Activated CD4-positive, alpha-beta T cell treated with anti-CD3 and anti-CD28 coated beads, Interleukin-2, amount 10 ng/mL, durations not matched to agents 24 days and 14 days (primary cell): ENCODE data around the gene MPST. TPM values are rescaled to one million over a fixed set of nuclear protein-coding genes. Genes with fewer than 3 reads are reported as not detected.

Experiments
- DNase-seq: peaks from one replicate; pipeline ENCODE4 v3.0.0; 2022
- H3K27ac Mint-ChIP-seq: one replicate; pipeline ENCODE4 v1.8.0; 2022; ENCODE audit warnings: mild to moderate bottlenecking, mixed read lengths
- H3K27me3 Mint-ChIP-seq: one replicate; pipeline ENCODE4 v1.8.0; 2022; ENCODE audit warnings: mixed read lengths
- H3K36me3 Mint-ChIP-seq: one replicate; pipeline ENCODE4 v1.8.0; 2022; ENCODE audit warnings: low read depth, mild to moderate bottlenecking, mixed read lengths
- H3K4me1 Mint-ChIP-seq: one replicate; pipeline ENCODE4 v1.8.0; 2021; ENCODE audit warnings: mixed read lengths
- H3K4me3 Mint-ChIP-seq: one replicate; pipeline ENCODE4 v1.8.0; 2022; ENCODE audit warnings: mild to moderate bottlenecking, moderate library complexity, mixed read lengths
- H3K9me3 Mint-ChIP-seq: one replicate; pipeline ENCODE4 v1.8.0; 2021; ENCODE audit warnings: mixed read lengths
- intact Hi-C: fragments of 100-400 bp; cut with micrococcal nuclease; formaldehyde crosslinking; loops from one replicate; pipeline ENCODE4 v1.15.1; 2023
- total RNA-seq: library from RNA; stranded (reverse); gene quantifications from 2 replicates; pipeline ENCODE4 v1.2.3, GENCODE V29; 2022

The MPST gene
- total RNA-seq, 1 donor from 2014 or later = 21.0 TPM

DNA sequence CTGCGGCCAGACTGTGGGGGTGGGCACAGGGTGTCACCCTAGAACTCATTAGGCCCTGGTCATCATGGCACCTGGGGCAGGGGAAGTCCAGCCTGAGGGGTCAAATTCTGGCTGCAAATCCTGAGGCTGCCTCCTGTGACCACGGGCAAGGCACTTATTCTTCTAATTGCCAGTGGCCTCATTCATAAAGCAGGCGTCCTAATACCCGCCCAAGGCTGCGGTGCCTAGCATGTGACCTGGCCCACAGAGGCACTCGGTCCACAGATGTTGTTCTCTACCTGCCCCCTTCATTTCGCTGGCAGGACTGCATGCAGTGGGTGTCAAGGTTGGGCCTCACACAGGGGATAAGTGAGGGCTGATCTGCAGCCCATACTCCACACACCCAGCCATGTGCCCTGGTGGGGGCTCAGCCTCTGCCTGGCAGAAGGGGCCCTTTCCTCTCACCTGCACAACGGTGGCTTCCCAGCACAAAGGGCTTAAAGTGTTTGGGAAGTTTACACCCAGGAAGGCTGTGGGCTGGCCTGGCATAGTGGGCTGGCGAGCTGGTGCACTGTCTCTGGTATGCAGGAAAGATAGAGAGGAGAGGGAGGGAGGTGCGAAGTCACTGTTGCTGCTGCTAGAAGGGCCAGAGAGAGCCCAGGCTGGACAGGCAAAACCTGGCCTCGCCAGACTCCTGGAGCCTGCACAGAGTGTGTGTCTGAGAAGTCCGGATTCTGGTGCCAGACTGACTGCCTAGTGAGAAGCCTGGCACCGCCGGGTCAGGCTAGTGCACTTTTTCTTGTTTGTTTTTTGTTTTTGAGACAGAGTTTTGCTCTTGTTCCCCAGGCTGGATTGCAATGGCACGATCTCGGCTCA is 3.2 kb downstream of the MPST start:
- H3K36me3 Mint-ChIP-seq = peaks cover 6% of the 10 kb centered on the region
- H3K27me3 Mint-ChIP-seq = no peaks in the 10 kb centered on the region
- H3K9me3 Mint-ChIP-seq = no peaks in the 10 kb centered on the region
- intact Hi-C loops = no loop called here
- no peak overlapping the region for H3K27ac Mint-ChIP-seq
- no peak for DNase-seq
- no peak overlapping the region for H3K4me3 Mint-ChIP-seq
- peaks cover 16% of the 10 kb centered on the region for H3K4me1 Mint-ChIP-seq

DNA sequence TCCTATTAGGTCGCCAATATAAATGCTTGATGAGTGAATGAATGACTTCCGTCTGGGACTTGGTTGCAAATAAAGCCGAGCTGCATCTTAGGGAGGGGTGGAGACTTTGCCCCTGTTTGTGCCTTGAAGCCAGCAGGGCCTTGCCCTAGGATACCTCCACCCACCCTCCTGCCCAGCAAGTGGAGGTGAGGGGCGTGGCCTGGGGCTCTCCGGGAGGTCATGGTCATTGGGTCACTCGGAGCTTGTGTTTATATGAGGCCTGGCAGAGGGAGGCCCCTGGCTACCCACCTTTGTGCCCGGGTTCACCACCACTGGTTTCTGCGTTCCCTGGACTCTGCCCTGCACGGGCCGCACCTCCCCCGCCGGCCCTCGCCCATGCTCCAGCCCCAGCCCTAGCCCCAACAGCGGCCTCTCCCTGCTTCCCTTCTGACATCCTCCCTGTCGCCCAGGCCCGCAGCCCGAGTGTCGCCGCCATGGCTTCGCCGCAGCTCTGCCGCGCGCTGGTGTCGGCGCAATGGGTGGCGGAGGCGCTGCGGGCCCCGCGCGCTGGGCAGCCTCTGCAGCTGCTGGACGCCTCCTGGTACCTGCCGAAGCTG is 4.3 kb downstream of the MPST start:
- no peak for DNase-seq
- intact Hi-C loops = no loop called here
- Mint-ChIP-seq H3K4me1 (peaks cover 14% of the 10 kb centered on the region), H3K27me3 (no peaks in the 10 kb centered on the region), H3K4me3 (no peak overlapping the region), H3K27ac (no peak overlapping the region), H3K9me3 (no peaks in the 10 kb centered on the region), H3K36me3 (peaks cover 6% of the 10 kb centered on the region)

DNA sequence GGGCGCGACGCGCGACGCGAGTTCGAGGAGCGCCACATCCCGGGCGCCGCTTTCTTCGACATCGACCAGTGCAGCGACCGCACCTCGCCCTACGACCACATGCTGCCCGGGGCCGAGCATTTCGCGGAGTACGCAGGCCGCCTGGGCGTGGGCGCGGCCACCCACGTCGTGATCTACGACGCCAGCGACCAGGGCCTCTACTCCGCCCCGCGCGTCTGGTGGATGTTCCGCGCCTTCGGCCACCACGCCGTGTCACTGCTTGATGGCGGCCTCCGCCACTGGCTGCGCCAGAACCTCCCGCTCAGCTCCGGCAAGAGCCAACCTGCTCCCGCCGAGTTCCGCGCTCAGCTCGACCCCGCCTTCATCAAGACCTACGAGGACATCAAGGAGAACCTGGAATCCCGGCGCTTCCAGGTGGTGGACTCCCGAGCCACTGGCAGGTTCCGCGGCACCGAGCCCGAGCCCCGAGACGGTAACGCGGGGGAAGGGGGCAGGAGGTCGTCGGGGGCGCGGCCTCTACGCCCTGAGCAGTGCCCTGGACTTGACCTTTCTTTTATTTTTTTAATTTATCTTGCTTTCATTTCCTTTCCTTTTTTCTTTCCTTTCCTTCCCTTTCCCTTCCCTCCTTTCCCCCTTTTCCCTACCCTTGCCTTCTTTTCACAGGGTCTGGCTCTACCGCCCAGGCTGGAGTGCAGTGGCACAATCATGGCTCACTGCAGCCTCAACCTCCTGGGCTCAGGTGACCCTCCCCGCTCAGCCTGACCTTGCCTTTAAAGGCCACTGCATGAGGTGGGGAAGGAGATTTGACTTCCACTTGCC is 5.0 kb downstream of the MPST start:
- no peaks in the 10 kb centered on the region for H3K27me3 Mint-ChIP-seq
- no peaks in the 10 kb centered on the region for H3K9me3 Mint-ChIP-seq
- no peak overlapping the region for H3K4me3 Mint-ChIP-seq
- no peak for DNase-seq
- peaks cover 14% of the 10 kb centered on the region for H3K4me1 Mint-ChIP-seq
- H3K36me3 Mint-ChIP-seq = peaks cover 6% of the 10 kb centered on the region
- intact Hi-C loops = no loop called here
- H3K27ac Mint-ChIP-seq = no peak overlapping the region

DNA sequence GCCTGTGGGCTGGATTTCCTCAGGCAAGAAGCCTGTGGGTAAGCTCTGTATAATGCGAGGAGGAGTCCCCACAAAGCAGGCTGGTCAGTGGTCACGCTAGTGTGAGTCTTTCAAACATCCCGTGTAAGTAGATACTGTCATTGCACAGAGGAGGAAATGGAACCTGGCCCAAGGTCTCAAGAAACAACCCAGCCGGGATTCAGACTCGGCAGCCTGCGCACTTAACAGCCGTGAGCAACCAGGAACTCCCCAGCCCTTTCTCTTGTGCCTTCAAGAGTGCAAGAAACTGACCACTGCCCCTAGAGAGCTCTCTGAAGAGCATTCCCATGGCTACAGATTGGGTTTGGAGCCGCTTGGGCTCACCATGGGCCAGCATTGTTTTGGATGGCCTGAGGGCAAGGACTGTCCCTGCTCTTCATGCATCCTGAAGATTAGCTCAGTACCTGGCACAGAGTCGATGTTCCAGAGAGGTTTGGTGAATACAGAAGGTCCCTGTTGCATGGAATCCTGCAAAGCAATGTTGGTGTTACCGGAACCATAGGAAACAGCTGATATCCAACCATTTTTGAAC is 6.0 kb downstream of the MPST start:
- Mint-ChIP-seq H3K4me1 (peaks cover 8% of the 10 kb centered on the region), H3K36me3 (peaks cover 6% of the 10 kb centered on the region), H3K4me3 (no peak overlapping the region), H3K27ac (no peak overlapping the region), H3K27me3 (no peaks in the 10 kb centered on the region), H3K9me3 (no peaks in the 10 kb centered on the region)
- no peak for DNase-seq
- intact Hi-C loops = no loop called here

DNA sequence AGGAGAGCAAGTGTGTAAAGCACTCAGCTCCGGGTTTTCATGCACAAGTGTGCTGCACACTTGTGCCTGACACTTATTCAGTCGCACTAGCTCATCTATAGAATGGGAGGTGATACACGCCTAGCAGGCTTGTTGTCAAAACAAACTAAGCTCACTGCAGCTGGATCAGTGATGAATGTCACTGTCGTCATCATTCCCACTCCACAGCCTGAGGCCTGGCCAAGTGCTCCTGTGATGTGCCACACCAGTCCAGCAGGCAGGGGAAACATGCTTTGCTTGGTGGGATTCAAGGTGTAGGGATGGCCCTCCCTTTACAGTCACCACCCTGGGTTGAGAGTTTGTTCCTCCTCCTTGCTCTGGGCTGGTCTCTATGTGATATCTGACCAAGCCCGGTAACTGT is 6.8 kb downstream of the MPST start:
- peaks cover 6% of the 10 kb centered on the region for H3K36me3 Mint-ChIP-seq
- no peak overlapping the region for H3K27ac Mint-ChIP-seq
- no peak overlapping the region for H3K4me3 Mint-ChIP-seq
- intact Hi-C loops = no loop called here
- no peaks in the 10 kb centered on the region for H3K27me3 Mint-ChIP-seq
- H3K9me3 Mint-ChIP-seq = no peaks in the 10 kb centered on the region
- DNase-seq = no peak
- H3K4me1 Mint-ChIP-seq = peaks cover 4% of the 10 kb centered on the region

DNA sequence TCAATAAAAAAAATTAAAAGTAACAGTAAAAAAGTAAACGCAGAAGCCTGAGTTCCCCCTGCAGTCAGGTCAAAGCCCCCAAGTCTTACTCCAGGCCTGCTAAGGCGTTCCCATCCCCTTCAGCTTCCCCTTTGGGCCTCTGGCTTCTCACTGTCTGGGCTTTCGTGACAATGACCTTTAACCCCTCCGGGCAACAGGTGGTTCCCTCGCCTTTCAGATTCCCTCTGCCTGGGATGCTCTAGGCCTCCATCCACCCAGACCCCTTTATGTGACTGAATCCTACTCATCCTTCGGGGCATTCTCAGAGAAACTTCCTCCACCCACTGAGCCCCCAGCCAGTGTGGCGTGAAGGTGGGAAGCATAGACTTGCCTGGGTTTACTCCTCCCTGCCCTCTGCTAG is 8.0 kb downstream of the MPST start:
- Mint-ChIP-seq H3K27ac (no peak overlapping the region), H3K9me3 (no peaks in the 10 kb centered on the region), H3K4me3 (no peak overlapping the region), H3K4me1 (no peaks in the 10 kb centered on the region), H3K36me3 (peaks cover 6% of the 10 kb centered on the region), H3K27me3 (no peaks in the 10 kb centered on the region)
- no peak for DNase-seq
- intact Hi-C loops = no loop called here

DNA sequence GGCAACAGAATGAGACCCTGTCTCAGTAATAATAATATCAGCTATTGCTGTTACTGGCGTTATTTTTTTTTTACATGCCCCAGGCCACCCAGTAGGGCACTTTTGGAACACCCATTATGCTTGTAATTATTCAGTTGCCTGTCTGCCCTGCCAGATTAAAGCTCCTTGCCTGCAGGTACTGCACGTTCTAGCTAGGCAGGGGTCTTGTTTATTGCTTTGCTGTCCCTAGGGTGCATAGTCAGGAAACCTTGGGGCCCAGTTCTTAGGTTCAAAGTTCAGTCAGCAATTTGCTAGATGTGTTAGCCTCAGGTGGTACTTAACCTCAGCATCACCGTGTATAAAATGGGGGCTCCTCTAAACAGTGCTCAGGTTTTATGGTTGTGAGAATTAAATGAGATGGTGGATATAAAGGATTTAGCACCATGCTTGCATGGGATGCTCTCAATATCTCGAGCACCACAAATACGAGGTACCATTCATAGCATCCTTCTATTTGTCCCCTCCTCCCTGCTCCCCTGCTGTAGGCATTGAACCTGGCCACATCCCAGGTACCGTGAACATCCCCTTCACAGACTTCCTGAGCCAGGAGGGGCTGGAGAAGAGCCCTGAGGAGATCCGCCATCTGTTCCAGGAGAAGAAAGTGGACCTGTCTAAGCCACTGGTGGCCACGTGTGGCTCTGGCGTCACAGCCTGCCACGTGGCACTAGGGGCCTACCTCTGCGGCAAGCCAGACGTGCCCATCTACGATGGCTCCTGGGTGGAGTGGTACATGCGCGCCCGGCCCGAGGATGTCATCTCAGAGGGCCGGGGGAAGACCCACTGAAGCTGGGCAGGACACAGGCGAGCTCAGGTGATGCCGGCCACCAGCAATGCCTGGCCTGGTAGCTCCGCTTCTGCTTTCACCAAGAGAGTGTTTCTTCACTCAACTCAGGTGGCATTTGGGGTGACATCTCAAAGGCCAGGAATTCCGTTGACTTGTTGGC is 9.4 kb downstream of the MPST start:
- H3K4me3 Mint-ChIP-seq = no peak overlapping the region
- H3K27me3 Mint-ChIP-seq = peaks cover 2% of the 10 kb centered on the region
- intact Hi-C loops = no loop called here
- no peak for DNase-seq
- H3K9me3 Mint-ChIP-seq = no peaks in the 10 kb centered on the region
- H3K4me1 Mint-ChIP-seq = no peaks in the 10 kb centered on the region
- H3K36me3 Mint-ChIP-seq = peaks cover 6% of the 10 kb centered on the region
- no peak overlapping the region for H3K27ac Mint-ChIP-seq

DNA sequence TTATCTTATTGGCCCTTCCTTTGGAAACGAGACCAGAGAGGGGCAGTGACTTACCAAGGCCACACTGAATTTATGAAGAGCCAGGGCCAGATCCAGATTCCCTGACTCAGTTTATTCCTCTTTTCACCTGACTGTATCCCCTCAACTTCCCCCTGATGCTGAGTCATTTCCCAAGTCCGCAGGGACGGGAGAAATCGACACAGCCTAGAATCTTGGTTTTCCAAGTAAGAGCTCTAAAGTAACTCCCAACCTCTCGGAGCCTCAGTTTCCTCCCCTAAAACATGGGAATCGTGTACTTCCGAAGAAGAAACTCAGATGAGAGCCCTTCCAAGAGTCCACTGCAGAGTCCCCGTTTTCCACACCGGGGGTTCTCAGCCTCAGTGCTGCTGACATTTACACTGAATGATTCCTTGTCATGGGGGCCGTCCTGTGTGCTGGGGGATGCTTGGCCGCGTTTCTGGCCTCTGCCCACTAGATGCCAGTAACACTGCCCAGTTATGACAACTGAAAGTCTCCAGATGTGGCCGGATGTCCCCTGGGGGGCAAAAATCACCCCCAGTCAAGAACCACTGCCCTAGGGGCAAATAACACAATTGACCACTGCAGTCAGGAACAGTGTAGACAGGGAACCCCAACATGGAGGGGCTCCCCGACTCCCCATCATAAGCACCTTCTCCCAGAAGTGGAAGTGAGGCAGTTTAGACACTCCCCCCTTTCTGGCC is 11.2 kb downstream of the MPST start:
- Mint-ChIP-seq H3K36me3 (peaks cover 3% of the 10 kb centered on the region), H3K27me3 (peaks cover 10% of the 10 kb centered on the region), H3K4me3 (no peak overlapping the region), H3K9me3 (no peaks in the 10 kb centered on the region), H3K4me1 (no peaks in the 10 kb centered on the region), H3K27ac (no peak overlapping the region)
- DNase-seq = no peak
- intact Hi-C loops = no loop called here

DNA sequence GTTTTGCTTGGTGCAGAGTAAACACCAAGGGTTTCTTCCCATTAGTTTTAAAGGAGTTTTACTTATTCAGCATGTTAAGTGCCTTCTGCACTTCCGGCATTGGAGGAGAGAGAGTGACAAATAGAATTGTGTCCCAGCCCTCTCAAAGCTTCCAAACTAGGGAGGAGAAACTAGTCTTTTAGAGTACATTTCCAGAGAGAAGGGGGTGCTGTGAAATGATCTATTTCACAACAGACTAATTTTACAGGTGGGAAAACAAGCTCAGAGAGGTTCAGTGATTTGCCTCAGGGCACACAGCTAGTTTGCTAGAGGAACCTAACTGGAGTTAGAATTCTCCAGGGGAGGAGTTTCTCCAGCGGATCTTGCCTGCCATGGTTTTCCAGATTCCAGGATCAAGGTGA is 12.6 kb downstream of the MPST start:
- intact Hi-C loops = no loop called here
- Mint-ChIP-seq H3K4me3 (no peak overlapping the region), H3K27me3 (peaks cover 12% of the 10 kb centered on the region), H3K4me1 (no peaks in the 10 kb centered on the region), H3K9me3 (no peaks in the 10 kb centered on the region), H3K36me3 (no peaks in the 10 kb centered on the region), H3K27ac (no peak overlapping the region)
- DNase-seq = no peak

DNA sequence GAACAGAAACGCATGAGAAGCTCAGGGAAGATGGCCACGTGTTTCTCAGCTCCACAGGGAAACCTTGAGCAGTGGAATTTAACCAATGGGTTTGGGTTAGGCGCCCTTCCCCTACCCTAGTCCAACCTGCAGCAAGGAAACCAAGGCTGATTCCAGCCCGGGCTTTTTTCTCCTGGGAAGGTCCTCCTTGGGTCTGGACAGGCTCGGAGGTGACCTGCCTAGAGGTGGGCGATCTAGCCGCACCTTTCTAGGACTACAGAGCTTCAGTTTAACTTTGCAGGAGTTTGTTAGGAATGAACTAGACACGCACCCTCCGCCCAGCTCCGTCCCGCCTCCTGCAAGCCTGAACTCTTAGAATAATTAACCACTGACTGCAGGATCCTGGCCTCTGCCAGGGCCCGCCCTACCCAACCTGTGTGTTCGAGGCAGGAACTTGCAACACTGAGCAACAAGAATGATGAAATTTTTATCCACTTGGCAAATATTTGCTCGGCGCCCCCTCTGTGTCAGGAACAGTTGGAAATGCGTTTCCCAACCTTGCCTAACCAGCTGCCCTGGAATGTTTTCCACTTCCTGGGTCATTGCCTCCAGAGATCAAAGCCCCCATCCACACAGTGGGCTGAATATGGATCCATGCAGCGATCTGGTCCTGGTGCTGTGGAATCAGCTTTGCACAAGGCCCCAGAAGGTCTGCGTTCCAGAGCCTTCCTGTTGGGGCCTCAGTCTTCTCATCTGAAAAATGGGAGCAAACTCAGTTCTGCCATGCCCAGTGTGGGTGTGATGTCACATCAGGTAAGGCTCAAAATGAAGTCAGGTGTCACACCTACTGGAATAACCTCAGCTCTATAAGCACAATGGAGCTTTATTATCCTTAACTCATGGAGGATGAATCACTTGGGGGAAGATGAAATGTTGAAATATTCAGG is 13.3 kb downstream of the MPST start:
- intact Hi-C loops = no loop called here
- Mint-ChIP-seq H3K27me3 (peaks cover 16% of the 10 kb centered on the region), H3K9me3 (no peaks in the 10 kb centered on the region), H3K27ac (no peak overlapping the region), H3K36me3 (no peaks in the 10 kb centered on the region), H3K4me3 (no peak overlapping the region), H3K4me1 (no peaks in the 10 kb centered on the region)
- no peak for DNase-seq

DNA sequence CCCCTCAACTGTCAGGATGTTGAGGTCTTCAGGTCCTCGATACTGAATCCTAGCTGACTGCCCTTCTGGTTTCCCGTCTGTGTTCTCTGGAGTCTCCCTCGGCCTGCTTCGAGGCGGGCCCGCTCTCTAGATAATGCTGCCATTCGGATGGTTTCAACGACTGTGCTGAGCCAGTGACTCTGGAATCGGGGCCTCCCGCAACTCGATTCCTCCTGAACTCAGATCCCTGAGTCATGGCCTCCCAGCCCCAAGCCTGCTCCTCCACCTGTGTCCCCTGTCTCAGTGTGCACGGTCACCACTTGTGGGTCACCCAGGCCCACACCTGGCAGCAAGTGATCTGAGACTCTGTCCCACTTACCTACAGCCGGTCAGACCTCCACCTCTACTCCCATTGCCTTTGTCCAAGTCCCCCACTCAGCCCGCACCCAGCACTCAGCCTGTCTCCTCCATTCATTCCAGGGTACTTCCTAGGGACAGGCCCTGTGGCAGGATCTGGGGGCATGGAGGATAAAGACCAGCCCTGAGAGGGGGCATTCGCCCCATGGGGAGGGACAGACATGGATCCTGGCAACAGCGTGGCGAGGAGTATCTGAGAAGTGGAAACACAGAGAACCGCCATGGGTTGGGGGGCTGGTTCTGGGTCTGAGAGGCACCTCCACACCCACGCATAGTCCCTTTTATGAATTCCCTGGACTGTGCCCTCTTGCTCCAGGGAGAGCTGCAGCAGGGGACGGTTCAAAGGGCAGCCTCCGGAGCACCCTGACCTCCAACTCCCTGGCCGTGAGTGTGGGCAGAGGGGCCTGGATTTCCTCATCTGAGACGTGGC is 14.3 kb downstream of the MPST start:
- no peak overlapping the region for H3K27ac Mint-ChIP-seq
- no peaks in the 10 kb centered on the region for H3K9me3 Mint-ChIP-seq
- no peaks in the 10 kb centered on the region for H3K4me1 Mint-ChIP-seq
- H3K27me3 Mint-ChIP-seq = peaks cover 16% of the 10 kb centered on the region
- no peaks in the 10 kb centered on the region for H3K36me3 Mint-ChIP-seq
- no peak overlapping the region for H3K4me3 Mint-ChIP-seq
- intact Hi-C loops = no loop called here
- no peak for DNase-seq
